Natural killer cell treated with Interleukin-12 subunit alpha and Interleukin-12 subunit beta and Interleukin-15 and Interleukin-18, amount 100 ng/mL, for 72 hours (primary cell): ENCODE results near the gene CCDC33. TPM values are rescaled to one million over a fixed set of nuclear protein-coding genes. Genes with fewer than 3 reads are reported as not detected.

Experiments
- ATAC-seq, 2 donors: fragments of 150-1000 bp; cut with Tn5 transposase in 1 of 2; sonication (Bioruptor Pico), chemical (Tn5 transposase) in 1 of 2; 2 replicates each; pipeline ENCODE4 v1.10.0; 2021
- DNase-seq: peaks from one replicate; pipeline ENCODE4 v3.0.0; 2022; ENCODE audit warnings: low spot score
- H3K27ac Mint-ChIP-seq, 2 donors: 1 replicate in 1 of 2; 2 replicates in 1 of 2; pipeline ENCODE4 v1.8.0; 2022; ENCODE audit warnings: mixed read lengths in 2 of 2, mild to moderate bottlenecking in 1 of 2, moderate library complexity in 1 of 2
- H3K27me3 Mint-ChIP-seq, 2 donors: 1 replicate in 1 of 2; 2 replicates in 1 of 2; pipeline ENCODE4 v1.8.0; 2022; ENCODE audit warnings: mixed read lengths in 2 of 2
- H3K36me3 Mint-ChIP-seq: one replicate; pipeline ENCODE4 v1.8.0; 2022; ENCODE audit warnings: mixed read lengths
- H3K4me1 Mint-ChIP-seq, 2 donors: 1 replicate in 1 of 2; 2 replicates in 1 of 2; pipeline ENCODE4 v1.8.0; 2022; ENCODE audit warnings: low read depth in 2 of 2, mixed read lengths in 2 of 2, mild to moderate bottlenecking in 1 of 2
- H3K4me3 Mint-ChIP-seq: one replicate; pipeline ENCODE4 v1.8.0; 2022; ENCODE audit warnings: mixed read lengths
- H3K9me3 Mint-ChIP-seq: 2 replicates; pipeline ENCODE4 v1.8.0; 2022; ENCODE audit warnings: mixed read lengths
- total RNA-seq, 2 donors: library from RNA; stranded (reverse); gene quantifications; one replicate each; pipeline ENCODE4 v1.2.3, GENCODE V29; 2022

Gene CCDC33
- total RNA-seq, 2 donors from 2014 or later = not detected

GRCh38 chr15:74229686-74230085, 6.4 kb upstream of the CCDC33 start:
- Mint-ChIP-seq H3K9me3 (no peaks in the 10 kb centered on the region), H3K4me1 (no peaks in the 10 kb centered on the region), H3K36me3 (no peaks in the 10 kb centered on the region), H3K4me3 (no peak overlapping the region), H3K27me3 (peaks cover 7 to 11% of the 10 kb centered on the region in 2 donors), H3K27ac (no peak overlapping the region)
- ATAC-seq = no peak
- no peak for DNase-seq

- H3K27ac Mint-ChIP-seq = no peak overlapping the region
- peaks cover 3 to 7% of the 10 kb centered on the region in 2 donors for H3K27me3 Mint-ChIP-seq
- H3K9me3 Mint-ChIP-seq = no peaks in the 10 kb centered on the region
- H3K4me3 Mint-ChIP-seq = no peak overlapping the region
- ATAC-seq = no peak
- no peaks in the 10 kb centered on the region for H3K4me1 Mint-ChIP-seq
- DNase-seq = no peak
- no peaks in the 10 kb centered on the region for H3K36me3 Mint-ChIP-seq
Observed at GRCh38 chr15:74231475-74231874, 4.7 kb upstream of the CCDC33 start.

- H3K9me3 Mint-ChIP-seq = no peaks in the 10 kb centered on the region
- H3K4me3 Mint-ChIP-seq = no peak overlapping the region
- DNase-seq (no peak), ATAC-seq (no peak)
- peaks cover 0 to 7% of the 10 kb centered on the region in 2 donors for H3K27me3 Mint-ChIP-seq
- H3K27ac Mint-ChIP-seq = no peak overlapping the region
- no peaks in the 10 kb centered on the region for H3K4me1 Mint-ChIP-seq
- no peaks in the 10 kb centered on the region for H3K36me3 Mint-ChIP-seq
Observed at GRCh38 chr15:74233373-74233772, 2.8 kb upstream of the CCDC33 start.

- H3K27ac Mint-ChIP-seq = no peak overlapping the region
- no peaks in the 10 kb centered on the region for H3K9me3 Mint-ChIP-seq
- ATAC-seq (peak in 1 of 2 donors; percentile 13), DNase-seq (no peak)
- H3K27me3 Mint-ChIP-seq = peaks cover 0 to 7% of the 10 kb centered on the region in 2 donors
- H3K4me3 Mint-ChIP-seq = no peak overlapping the region
- H3K36me3 Mint-ChIP-seq = no peaks in the 10 kb centered on the region
- H3K4me1 Mint-ChIP-seq = no peaks in the 10 kb centered on the region
Observed at GRCh38 chr15:74233851-74234597, 2.1 kb upstream of the CCDC33 start.

- no peaks in the 10 kb centered on the region for H3K36me3 Mint-ChIP-seq
- DNase-seq = no peak
- no peak overlapping the region for H3K4me3 Mint-ChIP-seq
- peaks cover 0 to 7% of the 10 kb centered on the region in 2 donors for H3K27me3 Mint-ChIP-seq
- peak in 1 of 2 donors; percentile 2 for ATAC-seq
- no peaks in the 10 kb centered on the region for H3K4me1 Mint-ChIP-seq
- no peaks in the 10 kb centered on the region for H3K9me3 Mint-ChIP-seq
- no peak overlapping the region for H3K27ac Mint-ChIP-seq
Observed at GRCh38 chr15:74234598-74234875, 1.6 kb upstream of the CCDC33 start.

GRCh38 chr15:74239051-74239705, 3.1 kb downstream of the CCDC33 start:
- H3K27ac Mint-ChIP-seq = no peak overlapping the region
- no peaks in the 10 kb centered on the region for H3K4me1 Mint-ChIP-seq
- H3K9me3 Mint-ChIP-seq = no peaks in the 10 kb centered on the region
- H3K4me3 Mint-ChIP-seq = no peak overlapping the region
- no peak for ATAC-seq
- peaks cover 15 to 17% of the 10 kb centered on the region in 2 donors for H3K27me3 Mint-ChIP-seq
- DNase-seq = no peak
- no peaks in the 10 kb centered on the region for H3K36me3 Mint-ChIP-seq

- no peaks in the 10 kb centered on the region for H3K9me3 Mint-ChIP-seq
Observed at GRCh38 chr15:74240002-74240568, 4.0 kb downstream of the CCDC33 start.

GRCh38 chr15:74240897-74241614, 4.9 kb downstream of the CCDC33 start:
- DNase-seq = no peak
- H3K27me3 Mint-ChIP-seq = peaks cover 20 to 23% of the 10 kb centered on the region in 2 donors
- no peak overlapping the region for H3K4me3 Mint-ChIP-seq
- H3K27ac Mint-ChIP-seq = no peak overlapping the region
- no peaks in the 10 kb centered on the region for H3K9me3 Mint-ChIP-seq
- ATAC-seq = no peak
- no peaks in the 10 kb centered on the region for H3K4me1 Mint-ChIP-seq
- no peaks in the 10 kb centered on the region for H3K36me3 Mint-ChIP-seq

More at GRCh38 chr15:74240002-74240568, 4.0 kb downstream of the CCDC33 start:
- Mint-ChIP-seq H3K4me3 (no peak overlapping the region), H3K4me1 (no peaks in the 10 kb centered on the region), H3K27ac (no peak overlapping the region), H3K27me3 (peaks cover 17 to 21% of the 10 kb centered on the region in 2 donors), H3K36me3 (no peaks in the 10 kb centered on the region)
- DNase-seq (no peak), ATAC-seq (no peak)

- ATAC-seq (peak in 1 of 2 donors; percentile 43), DNase-seq (no peak)
- no peak overlapping the region for H3K4me3 Mint-ChIP-seq
- no peak overlapping the region for H3K27ac Mint-ChIP-seq
- H3K36me3 Mint-ChIP-seq = no peaks in the 10 kb centered on the region
- H3K4me1 Mint-ChIP-seq = no peaks in the 10 kb centered on the region
- peaks cover 27 to 32% of the 10 kb centered on the region in 2 donors for H3K27me3 Mint-ChIP-seq
- no peaks in the 10 kb centered on the region for H3K9me3 Mint-ChIP-seq
Observed at GRCh38 chr15:74242441-74243185, 6.5 kb downstream of the CCDC33 start.

GRCh38 chr15:74243431-74243830, 7.3 kb downstream of the CCDC33 start:
- no peaks in the 10 kb centered on the region for H3K9me3 Mint-ChIP-seq
- H3K27me3 Mint-ChIP-seq = peaks cover 27 to 33% of the 10 kb centered on the region in 2 donors
- no peak for DNase-seq
- H3K27ac Mint-ChIP-seq = no peak overlapping the region
- no peak for ATAC-seq
- no peaks in the 10 kb centered on the region for H3K4me1 Mint-ChIP-seq
- H3K4me3 Mint-ChIP-seq = no peak overlapping the region
- H3K36me3 Mint-ChIP-seq = no peaks in the 10 kb centered on the region

- DNase-seq (no peak), ATAC-seq (no peak)
- Mint-ChIP-seq H3K27ac (no peak overlapping the region), H3K36me3 (no peaks in the 10 kb centered on the region), H3K27me3 (peaks cover 29 to 36% of the 10 kb centered on the region in 2 donors), H3K9me3 (no peaks in the 10 kb centered on the region), H3K4me3 (no peak overlapping the region), H3K4me1 (no peaks in the 10 kb centered on the region)
Observed at GRCh38 chr15:74244822-74245341, 8.8 kb downstream of the CCDC33 start.

- Mint-ChIP-seq H3K36me3 (no peaks in the 10 kb centered on the region), H3K4me3 (no peak overlapping the region), H3K27ac (no peak overlapping the region), H3K4me1 (no peaks in the 10 kb centered on the region), H3K9me3 (no peaks in the 10 kb centered on the region), H3K27me3 (peaks cover 33 to 42% of the 10 kb centered on the region in 2 donors)
- no peak for ATAC-seq
- DNase-seq = no peak
Observed at GRCh38 chr15:74245342-74245931, 9.3 kb downstream of the CCDC33 start.

- DNase-seq (no peak), ATAC-seq (no peak)
- H3K4me1 Mint-ChIP-seq = no peaks in the 10 kb centered on the region
- H3K36me3 Mint-ChIP-seq = no peaks in the 10 kb centered on the region
- H3K9me3 Mint-ChIP-seq = no peaks in the 10 kb centered on the region
- no peak overlapping the region for H3K4me3 Mint-ChIP-seq
- no peak overlapping the region for H3K27ac Mint-ChIP-seq
- peaks cover 13 to 28% of the 10 kb centered on the region in 2 donors for H3K27me3 Mint-ChIP-seq
Observed at GRCh38 chr15:74250266-74250665, 14.1 kb downstream of the CCDC33 start.
